IMR-90 (cell line): ENCODE measurements around the gene B3GAT1.

Experiments
- CEBPB ChIP-seq: IDR thresholded peaks from 2 replicates; pipeline ENCODE4 v1.6.1; 2012; ENCODE audit warnings: low read depth, low read length, improper control_type of control experiment
- CHD1 ChIP-seq: IDR thresholded peaks from 2 replicates; pipeline ENCODE4 v1.6.1; 2012; ENCODE audit warnings: low read depth, low read length, improper control_type of control experiment
- CTCF ChIP-seq: conservative IDR thresholded peaks from 2 replicates; pipeline ENCODE4 v1.5.1; 2012; ENCODE audit warnings: mild to moderate bottlenecking, low read depth, low read length, improper control_type of control experiment
- MAFK ChIP-seq: IDR thresholded peaks from 2 replicates; pipeline ENCODE4 v1.6.1; 2012; ENCODE audit warnings: low read depth, low read length, improper control_type of control experiment
- MXI1 ChIP-seq: IDR thresholded peaks from 2 replicates; pipeline ENCODE4 v1.6.1; 2012; ENCODE audit warnings: low read depth, mild to moderate bottlenecking, low read length, moderate library complexity, borderline replicate concordance
- POLR2A ChIP-seq: IDR thresholded peaks from 2 replicates; pipeline ENCODE4 v1.6.1; 2012; ENCODE audit warnings: mild to moderate bottlenecking, low read depth, low read length
- RCOR1 ChIP-seq: IDR thresholded peaks from 2 replicates; pipeline ENCODE4 v1.6.1; 2012; ENCODE audit warnings: mild to moderate bottlenecking, low read length, improper control_type of control experiment; ENCODE audit not compliant: insufficient replicate concordance
- RFX5 ChIP-seq: IDR thresholded peaks from 2 replicates; pipeline ENCODE4 v1.8.0; 2012; ENCODE audit warnings: low read depth, mild to moderate bottlenecking, low read length, moderate library complexity
- TF ChIP-seq, protein P1 (sequence below): fragments of 150-350 bp; IDR thresholded peaks from 2 replicates; pipeline ENCODE4 v1.6.1; 2017; ENCODE audit warnings: mild to moderate bottlenecking, antibody characterized with exemption, low read length, low read depth

- no peak for TF ChIP-seq CTCF
- TF ChIP-seq POLR2A = no peak
- TF ChIP-seq, protein P1, sequence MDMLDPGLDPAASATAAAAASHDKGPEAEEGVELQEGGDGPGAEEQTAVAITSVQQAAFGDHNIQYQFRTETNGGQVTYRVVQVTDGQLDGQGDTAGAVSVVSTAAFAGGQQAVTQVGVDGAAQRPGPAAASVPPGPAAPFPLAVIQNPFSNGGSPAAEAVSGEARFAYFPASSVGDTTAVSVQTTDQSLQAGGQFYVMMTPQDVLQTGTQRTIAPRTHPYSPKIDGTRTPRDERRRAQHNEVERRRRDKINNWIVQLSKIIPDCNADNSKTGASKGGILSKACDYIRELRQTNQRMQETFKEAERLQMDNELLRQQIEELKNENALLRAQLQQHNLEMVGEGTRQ = no peak
- no peak for TF ChIP-seq CHD1
- TF ChIP-seq RFX5 = no peak
- no peak for TF ChIP-seq MXI1
- TF ChIP-seq CEBPB = no peak
- TF ChIP-seq RCOR1 = no peak
- TF ChIP-seq MAFK = no peak
Observed at GRCh38 chr11:134405436-134405835, 6.6 kb downstream of the B3GAT1 start.
